HG02884 (cell line): ENCODE data around the gene ADGRG6.

ENCODE experiments used
- ATAC-seq: cut with Tn5 transposase; IDR thresholded peaks from one replicate; pipeline ENCODE4 v1.9.1; 2021; ENCODE audit warnings: mild to moderate bottlenecking, moderate library complexity; ENCODE audit not compliant: unreplicated experiment

ADGRG6 gene

DNA sequence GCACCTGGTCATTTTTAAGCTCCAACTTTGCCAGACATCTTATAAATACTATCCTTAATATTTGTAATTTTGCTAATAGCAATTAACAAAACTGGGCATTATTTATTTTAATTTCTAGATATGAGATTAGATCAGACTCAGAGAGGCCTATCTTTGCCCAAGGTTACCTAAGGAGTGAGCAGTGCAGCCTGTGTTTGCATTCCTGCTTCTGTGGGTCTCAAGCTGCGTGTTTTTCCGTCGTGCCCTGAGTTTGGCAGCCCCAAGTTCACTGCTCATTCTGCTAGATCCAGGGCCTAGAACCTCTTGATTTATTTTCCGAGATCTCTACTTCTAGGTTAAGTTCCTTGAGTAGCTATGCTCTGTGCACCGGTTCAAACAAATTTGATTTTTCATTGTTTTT lies 11.0 kb upstream of the ADGRG6 start:
- no peak for ATAC-seq

DNA sequence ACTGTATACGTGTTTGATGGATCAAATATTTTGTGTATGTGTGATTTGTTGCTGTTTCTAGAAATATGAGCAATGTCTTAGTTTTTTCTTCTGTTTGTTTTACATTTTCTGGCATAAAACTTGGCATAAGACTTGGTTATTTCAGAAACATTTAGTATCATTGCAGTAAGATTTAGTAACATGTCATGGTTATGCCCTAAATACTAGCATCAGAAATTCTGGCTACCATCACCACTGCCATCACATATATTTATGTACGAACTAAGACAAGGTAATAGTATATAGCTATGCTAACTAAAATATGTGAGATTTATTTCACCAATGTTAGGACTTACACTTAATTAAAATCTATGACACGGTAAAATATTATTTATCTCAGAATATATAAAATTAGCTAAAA lies 10.3 kb upstream of the ADGRG6 start:
- ATAC-seq = no peak

- no peak for ATAC-seq
These were observed 9.5 kb upstream of the ADGRG6 start for GRCh38 chr6:142292166-142292924.

DNA sequence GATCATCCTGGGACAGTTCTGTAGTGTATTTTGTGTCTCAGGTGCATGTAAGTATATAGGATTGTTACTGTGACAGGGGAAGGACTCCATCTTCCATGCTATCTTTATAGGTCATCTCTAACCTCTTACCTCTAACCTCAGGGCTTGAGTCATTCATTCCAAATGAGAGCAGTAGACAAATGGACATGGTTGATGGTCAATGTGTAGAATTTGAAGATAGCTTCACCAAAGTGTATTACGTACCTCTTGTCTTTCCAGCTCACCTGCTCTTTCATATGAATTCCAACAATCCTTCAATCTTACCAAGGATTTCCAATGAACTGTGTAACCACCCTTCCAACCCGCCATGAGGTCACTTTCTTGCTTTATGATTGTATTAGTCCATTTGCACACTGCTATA lies 8.7 kb upstream of the ADGRG6 start:
- no peak for ATAC-seq

GRCh38 chr6:142294679-142295078 lies 7.1 kb upstream of the ADGRG6 start:
- ATAC-seq = no peak

DNA sequence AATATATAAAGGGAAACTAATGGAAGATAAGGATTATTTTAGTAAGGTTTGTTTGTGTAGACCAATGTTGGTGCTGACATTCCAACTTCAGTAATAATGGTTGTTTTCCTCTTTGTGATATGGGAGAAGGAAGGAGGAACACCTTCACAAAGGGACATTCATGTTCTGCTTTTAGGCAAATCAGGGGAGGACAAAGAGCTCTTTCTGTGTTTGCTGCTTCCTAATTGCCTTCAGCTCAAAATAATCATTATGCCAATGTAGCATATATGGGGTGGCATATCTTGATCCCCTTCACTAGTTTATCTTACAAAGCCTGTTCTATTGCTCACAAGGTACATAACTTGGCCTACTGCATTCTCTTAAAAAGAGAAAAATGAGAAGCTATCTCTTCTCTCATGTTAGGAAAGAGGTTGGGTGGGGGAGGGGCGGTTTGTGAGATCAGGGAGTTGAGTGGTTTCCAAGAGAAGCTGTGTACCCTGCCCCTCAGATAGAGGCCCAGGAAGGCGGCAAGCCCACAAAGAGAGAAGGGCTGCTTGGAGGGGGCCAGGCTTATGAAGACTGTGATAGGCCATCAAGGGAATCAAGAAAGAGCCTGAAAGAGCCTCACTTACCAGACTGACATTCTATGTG lies 4.7 kb upstream of the ADGRG6 start:
- no peak for ATAC-seq

GRCh38 chr6:142297605-142297995 lies 4.2 kb upstream of the ADGRG6 start:
- no peak for ATAC-seq

GRCh38 chr6:142297996-142298753 lies 3.6 kb upstream of the ADGRG6 start:
- no peak for ATAC-seq

DNA sequence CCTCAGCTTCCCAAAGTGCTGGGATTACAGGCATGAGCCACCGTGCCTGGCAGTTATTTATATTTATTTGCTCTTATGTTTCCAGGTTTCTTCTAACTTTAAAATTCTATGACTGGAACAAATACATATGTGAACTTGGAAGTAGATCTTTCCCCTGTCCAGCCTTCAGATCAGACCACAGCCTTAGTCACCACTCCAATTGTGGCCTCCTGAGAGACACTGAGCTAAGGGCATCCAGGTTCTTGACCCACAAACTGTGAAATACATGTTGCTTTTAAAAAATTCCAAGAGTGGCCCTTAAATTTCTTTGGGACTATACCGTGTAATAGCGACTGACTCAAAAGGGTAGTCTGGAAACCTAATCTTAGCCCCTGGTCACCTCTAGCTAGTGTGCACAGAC lies 1.5 kb upstream of the ADGRG6 start:
- ATAC-seq = no peak

DNA sequence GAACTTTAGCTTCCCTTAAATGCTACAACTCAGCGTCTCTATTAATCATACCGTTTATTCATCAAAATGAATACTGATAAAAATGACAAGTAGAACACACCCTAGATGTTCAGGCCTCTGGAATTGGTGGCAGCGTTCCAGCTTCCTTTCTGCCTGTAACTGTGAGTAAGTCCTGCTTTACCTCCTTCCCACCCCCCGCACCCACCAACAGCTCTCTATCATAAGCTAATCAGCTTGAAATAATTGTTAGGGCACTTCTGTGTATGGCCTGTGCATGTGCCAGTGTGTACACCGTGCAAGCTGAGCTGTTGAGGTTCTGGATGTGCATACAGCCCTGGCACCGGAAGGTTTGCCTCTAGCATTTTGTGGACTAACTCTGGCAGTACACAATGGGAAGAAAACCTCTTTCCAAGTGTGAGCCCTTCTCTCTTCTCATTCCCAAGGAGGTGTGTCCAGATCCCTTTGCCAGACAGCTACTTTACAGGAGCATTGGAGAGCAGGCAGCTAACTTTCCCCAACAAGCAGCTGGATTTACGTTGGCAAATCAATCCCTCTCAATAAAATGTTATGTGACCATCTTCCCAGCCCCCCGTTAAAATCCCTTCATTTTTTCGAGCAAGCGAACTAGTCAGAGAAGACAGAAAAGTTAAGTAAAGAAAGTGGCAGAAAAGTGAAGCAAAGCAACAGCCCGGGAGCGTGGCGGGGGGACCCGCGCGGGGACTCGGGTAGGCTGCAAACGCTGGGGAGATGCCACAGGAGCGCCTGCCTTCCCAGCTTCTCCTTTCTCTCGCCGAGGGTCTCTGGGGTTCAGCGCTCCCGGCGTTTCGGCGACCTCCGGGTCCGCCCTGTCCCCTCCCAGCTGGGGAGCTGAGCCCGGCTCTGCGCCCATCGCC lies 803 bp upstream of the ADGRG6 start:
- ATAC-seq = no peak

- ATAC-seq = no peak
These were observed 791 bp downstream of the ADGRG6 start for GRCh38 chr6:142302421-142303175.

GRCh38 chr6:142303176-142303533 lies 1.3 kb downstream of the ADGRG6 start:
- ATAC-seq = no peak

GRCh38 chr6:142304241-142304640 lies 2.4 kb downstream of the ADGRG6 start:
- no peak for ATAC-seq

GRCh38 chr6:142306736-142307135 lies 4.9 kb downstream of the ADGRG6 start:
- ATAC-seq = no peak

GRCh38 chr6:142307963-142308748 lies 6.3 kb downstream of the ADGRG6 start:
- ATAC-seq = no peak

- ATAC-seq = no peak
These were observed 7.6 kb downstream of the ADGRG6 start for GRCh38 chr6:142309426-142309825.

DNA sequence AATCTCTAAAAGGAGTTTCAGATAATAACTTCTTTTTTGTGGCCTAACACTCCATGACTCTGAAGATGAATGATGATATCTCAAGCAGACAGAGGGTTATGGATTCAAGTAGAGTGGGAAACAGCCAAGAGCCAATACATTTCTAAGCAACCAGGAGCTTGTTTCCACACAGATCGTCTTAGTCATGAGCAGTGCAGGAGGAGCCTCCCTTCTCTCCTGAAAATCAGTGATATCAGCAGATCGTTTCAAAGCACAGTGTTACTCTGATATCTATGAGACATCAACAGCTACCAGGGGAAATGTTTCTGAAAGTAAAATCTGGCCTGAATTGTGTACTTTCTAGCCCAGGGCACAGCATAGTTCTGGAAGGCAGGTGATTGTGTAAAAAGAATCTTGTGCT lies 11.5 kb downstream of the ADGRG6 start:
- no peak for ATAC-seq

DNA sequence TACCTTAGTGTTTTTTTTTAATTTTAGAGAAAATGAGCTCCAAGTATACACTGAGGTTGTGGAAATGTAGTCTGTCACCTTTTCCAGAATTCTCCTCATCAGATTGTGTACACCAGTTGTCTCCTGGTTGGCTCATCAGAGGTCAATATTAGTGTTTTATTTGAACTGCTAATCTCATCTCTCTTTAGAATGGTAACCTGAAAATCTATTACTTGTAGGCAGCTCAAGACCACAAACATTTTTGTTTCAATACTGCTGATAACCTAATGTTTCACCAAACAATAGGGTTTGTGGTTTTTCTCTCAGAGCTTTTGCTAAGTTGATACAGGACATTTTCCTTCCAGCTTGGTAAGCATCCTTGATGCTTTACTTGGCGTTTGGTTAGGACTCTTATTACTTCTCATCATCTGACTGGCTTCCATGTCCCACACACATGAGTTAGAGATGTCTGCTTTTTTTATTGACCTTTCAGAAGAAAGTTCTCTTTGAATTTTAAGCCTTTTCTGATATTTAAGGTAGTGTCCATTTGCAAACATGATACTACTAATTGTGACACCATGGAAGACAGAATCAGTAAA lies 15.1 kb downstream of the ADGRG6 start:
- no peak for ATAC-seq

- no peak for ATAC-seq
These were observed 16.9 kb downstream of the ADGRG6 start for GRCh38 chr6:142318714-142319113.
